ENCODE measurements around the gene TRAF3IP3.
"Not testable (repeated sequence)": the region's sequence is repeated elsewhere in the genome, so short reads cannot be mapped to it uniquely, and the experiment has no call there.

TRAF3IP3 gene

GRCh38 chr1:209769171-209769904 lies 13.5 kb downstream of the TRAF3IP3 start:
- DNase-seq = peak; percentile 65

- no peak for DNase-seq
Measured at GRCh38 chr1:209769971-209770370, 14.1 kb downstream of the TRAF3IP3 start.

GRCh38 chr1:209770636-209771415 lies 15.0 kb downstream of the TRAF3IP3 start:
- DNase-seq = no peak

GRCh38 chr1:209772126-209772525 lies 16.3 kb downstream of the TRAF3IP3 start:
- no peak for DNase-seq

- no peak for DNase-seq
Measured at GRCh38 chr1:209774592-209774991, 18.7 kb downstream of the TRAF3IP3 start.

- DNase-seq = no peak
Measured at GRCh38 chr1:209775678-209776077, 19.8 kb downstream of the TRAF3IP3 start.

DNA sequence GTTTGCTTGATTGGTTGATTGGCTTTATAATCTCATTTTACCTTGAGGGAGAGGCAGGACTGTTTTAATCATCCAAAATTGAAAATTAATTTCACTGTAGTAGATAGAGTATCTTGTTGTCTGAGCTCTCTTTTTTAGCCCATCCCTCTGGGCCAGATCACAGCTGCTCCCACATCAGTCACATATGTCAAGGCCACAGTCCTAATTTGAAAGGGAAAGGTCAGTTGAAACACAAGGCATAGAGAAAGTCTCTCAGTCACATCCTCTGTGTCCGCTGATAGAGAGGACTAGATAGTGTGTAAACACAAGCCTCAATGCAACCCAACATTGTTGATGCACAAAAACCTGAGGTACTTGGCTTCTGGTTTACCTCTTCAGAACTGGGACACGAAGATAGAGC lies 21.7 kb downstream of the TRAF3IP3 start:
- no peak for DNase-seq

DNA sequence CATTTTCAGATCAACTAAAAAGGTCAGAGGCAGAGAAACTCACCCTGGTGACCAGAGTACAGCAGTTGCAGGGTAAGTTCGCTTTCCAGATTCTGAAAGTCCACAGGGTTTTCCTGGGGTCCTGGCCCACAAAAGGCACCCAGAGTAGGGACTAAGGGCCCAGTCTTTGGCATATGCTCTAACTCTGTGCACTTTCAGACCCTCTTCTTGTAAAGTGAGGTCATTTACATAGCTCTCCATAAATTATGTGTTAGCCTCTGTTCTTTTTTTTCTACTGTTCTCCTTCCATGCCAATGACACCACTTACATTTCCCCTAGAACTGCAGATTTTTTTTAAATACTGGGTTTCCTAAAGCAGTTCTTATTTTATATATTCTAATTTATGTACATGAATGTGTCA lies 22.2 kb downstream of the TRAF3IP3 start:
- DNase-seq = no peak

DNA sequence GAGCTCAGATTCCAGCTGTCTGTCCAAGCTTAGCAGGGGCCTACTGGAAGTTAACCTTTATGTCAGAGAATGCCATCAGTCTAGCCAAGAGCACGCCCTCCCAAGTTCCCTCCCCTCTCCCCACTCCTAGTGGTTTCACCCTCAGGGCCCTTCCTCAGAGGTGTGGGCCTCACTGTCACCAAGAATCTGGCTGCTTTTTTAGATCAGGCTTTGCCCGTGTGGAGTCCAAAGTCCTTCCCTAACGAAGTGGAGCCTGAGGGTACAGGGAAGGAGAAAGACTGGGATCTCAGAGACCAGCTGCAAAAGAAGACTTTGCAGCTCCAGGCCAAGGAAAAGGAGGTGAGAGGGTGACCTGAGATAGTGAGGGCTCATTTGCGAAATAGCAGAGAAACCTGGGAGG lies 24.4 kb downstream of the TRAF3IP3 start:
- DNase-seq = no peak

- peak; percentile 56 for DNase-seq
Measured at GRCh38 chr1:209783386-209783785, 27.5 kb downstream of the TRAF3IP3 start.

DNA sequence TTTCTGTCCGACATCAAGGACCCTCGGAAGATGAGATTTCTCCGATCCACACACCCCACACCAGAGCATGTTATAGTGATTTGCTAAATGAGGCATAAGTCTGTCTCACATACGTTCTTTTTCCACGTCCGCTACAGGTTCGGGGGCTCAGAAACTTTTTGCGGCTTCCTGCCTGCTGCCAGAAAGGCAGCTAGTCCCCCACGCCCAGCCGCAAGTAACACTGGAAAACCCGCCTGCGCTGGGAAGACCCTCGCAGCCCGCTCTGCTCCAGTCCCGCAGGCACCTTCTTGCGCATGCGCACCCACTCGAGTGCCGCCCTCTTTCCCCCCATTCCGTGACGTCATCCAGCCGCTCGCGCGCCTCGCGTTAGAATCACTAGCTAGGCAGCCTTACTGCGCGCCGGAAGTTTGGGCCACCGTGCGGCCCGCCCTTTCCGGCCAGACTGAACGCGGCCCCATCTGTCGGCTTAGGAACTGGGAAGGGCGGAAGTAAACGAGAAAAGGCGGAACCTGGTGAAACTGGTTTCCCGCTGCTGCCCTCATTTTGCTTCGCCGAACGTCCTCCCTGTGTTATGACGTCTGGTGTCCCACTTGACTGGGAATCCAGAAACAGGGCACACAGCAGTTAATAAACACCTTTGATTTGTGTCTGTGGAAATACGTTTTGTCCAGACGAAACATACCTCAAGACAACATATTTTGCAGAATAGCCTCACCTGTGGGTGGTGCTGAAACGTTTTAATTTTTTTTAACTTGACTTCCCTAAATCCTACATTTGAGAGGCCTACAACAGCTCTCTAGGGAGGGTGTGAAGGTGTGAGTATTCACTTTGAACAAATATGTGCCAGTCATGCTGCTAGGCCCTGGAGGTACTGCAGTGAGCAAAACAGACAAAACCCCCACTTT lies 28.7 kb downstream of the TRAF3IP3 start, which contains the start of gene C1orf74:
C1orf74 (minus strand) TSS at position 295 of the 905 bp plus-strand sequence. CDS start 925 bp downstream, outside the sequence.
- peak; percentile 99 for DNase-seq

DNA sequence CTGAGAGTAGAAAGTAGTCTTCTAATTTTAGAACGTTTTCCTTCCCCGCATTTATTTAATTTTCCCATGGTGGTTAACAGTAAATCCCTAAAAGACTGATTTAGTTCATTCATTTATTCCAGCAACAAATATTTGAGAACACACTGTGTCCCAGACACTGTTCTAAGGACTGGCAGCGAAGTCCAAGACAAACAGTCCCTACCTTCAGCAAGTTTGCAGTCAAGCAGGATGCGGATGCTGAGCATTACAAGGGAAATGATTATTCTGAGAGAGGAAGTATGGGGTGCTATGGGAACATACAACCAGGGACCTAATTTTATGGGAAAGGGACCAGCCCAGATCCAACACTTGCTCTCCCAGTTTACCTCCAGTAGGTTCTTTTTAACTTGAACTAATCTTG lies 29.7 kb downstream of the TRAF3IP3 start:
- DNase-seq = no peak

- DNase-seq = no peak
Measured at GRCh38 chr1:209786146-209786545, 30.3 kb downstream of the TRAF3IP3 start.

GRCh38 chr1:209787551-209787950 lies 31.7 kb downstream of the TRAF3IP3 start:
- no peak for DNase-seq

DNA sequence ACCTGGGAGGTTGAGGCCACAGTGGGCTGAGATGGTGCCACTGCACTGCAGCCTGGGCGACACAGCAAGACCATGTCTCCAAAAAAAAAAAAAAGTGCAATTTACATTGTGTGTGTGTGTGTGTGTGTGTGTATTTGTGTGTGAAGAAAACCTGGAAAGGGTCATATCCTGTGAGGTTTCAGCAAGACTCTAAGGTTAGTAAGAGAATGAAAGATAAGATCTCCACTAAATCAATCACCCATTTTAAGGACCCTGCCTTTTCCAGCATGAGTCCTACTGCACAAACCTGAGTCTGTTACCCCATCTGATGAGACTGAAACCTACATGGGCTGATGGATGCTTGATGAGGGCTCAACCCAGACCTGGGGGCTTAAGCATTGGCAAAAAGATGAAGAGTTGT lies 33.4 kb downstream of the TRAF3IP3 start:
- no peak for DNase-seq

DNA sequence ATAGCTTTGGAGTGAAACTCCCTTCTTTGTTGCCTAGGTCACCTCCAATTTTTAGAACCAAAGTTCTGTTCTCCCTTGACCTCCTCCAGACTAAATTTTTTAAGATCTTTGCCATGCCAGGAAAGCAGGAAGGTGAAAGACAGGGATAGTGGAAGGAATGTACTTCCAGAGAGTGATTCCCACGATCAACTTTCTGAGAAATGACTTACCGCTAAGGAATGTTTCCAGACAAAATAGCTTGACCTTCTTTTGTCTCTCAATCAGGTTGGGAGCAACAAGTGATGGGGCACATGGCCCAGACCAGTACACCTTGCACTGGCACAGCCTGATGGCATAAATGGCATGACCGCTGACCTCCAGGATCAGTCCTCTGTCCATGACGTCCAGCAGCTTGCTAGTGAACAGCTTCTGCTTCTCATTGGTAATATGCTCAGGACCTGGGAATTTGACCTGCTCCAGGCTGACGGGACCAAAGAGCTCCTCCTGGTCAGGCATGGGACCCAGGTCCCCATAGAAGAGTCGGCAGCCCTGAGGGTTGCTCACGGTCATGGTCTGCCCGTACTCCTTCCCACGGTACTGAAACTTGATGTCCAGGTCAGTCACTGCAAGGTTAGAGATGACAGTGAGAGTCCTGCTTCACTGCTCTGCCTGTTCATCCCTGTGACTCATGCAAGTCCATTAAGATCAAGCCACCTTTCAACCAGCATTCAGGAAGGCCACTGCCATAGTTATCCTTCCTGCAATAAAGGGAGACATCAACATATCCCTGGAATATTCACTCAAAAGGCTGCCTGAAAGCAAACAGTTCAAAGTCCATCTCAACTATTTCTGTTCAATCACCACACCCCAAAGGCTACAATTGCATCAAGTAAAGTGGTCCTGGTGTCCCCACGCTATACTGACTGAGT lies 34.7 kb downstream of the TRAF3IP3 start:
- no peak for DNase-seq

DNA sequence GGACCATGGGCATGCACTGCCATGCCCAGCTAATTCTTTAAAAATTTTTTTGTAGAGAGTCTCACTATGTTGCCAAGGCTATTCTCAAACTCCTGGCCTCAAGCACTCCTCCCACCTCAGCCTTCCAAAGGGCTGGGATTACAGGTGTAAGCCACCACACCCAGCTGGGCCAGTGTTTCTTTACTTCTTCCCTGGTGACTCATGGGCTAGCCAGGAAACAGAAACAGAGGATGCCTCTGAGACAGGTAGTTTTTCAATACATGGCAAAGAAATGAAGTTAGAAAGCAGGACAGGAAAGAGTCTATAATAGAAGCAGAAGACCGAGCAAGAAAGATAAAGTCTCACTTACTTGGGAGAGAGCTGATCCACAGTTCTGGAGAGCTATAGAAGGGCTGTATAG lies 36.1 kb downstream of the TRAF3IP3 start:
- DNase-seq = no peak

DNA sequence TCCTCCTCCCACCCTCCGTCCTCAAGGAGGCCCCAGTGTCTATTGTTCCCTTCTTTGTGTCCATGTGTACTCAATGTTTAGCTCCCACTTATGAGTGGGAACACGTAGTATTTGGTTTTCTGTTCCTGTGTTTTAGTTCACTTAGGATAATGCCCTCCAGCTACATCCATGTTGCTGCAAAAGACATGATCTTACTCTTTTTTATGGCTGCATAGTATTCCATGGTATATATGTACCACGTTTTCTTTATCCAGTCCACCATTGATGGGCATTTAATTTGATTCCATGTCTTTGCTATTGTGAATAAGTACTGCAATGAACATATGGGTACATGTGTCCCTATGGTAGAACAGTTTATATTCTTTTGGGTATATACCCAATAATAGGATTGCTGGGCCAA lies 37.9 kb downstream of the TRAF3IP3 start:
- DNase-seq = not testable (repeated sequence)

DNA sequence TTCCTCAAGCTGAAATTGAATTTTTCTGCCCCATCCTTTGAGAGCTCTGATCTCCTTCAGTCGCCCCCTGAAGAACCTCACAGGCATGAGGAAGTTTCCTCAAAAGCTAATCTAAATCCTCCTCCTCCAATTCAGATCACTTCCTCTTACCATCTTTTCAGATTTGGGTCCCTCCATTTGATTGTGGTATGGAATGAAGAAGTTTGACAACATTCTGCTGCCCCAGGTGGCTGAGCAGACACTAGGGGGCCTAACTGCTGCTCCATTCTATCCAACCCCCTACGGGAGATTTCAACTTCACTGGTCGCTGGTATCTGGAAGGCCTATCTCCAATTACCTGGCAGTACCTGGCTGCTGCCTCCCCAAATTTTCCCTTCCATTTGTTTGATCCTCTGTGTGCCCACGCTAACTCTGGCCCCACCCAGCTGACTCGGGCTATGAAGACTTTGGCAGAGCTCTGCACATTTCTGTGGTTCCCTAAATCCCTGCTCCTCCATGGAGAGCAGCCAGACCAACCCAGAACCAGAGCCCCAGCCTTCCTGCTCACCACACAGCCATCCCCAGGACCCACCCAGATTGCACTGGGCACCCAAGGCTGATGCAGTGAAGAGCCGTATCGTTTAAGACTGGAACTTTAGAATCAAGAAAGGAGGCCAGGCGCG lies 42.3 kb downstream of the TRAF3IP3 start:
- no peak for DNase-seq

GRCh38 chr1:209800984-209801834 lies 45.4 kb downstream of the TRAF3IP3 start:
- peak; percentile 70 for DNase-seq

Measured in femur (tissue), 1 donor.